ENCODE measurements around the gene NCKAP5.
"Not testable (repeated sequence)": the region's sequence is repeated elsewhere in the genome, so short reads cannot be mapped to it uniquely, and the experiment has no call there.

NCKAP5 gene

DNA sequence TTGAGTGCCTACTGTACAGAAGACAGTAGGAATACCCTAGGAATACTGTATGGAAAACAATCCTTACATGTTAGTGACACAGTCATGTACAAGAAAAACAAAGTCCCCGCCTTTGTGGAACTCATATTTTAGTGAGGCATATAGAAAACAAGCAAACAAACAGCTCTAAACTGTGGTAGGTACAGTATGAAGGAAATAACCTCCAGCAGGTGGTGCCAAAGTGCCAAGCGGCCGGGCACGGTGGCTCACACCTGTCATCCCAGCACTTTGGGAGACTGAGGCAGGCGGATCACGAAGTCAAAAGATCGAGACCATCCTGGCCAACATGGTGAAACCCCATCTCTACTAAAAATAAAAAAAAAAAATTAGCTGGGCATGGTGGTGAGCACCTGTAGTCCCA, 48.6 kb downstream of the NCKAP5 start:
- DNase-seq, result not testable (repeated sequence)

- no peak for DNase-seq
These were observed 49.4 kb downstream of the NCKAP5 start for GRCh38 chr2:133518700-133519344.

- DNase-seq, result no peak
These were observed 50.4 kb downstream of the NCKAP5 start for GRCh38 chr2:133517876-133518275.

DNA sequence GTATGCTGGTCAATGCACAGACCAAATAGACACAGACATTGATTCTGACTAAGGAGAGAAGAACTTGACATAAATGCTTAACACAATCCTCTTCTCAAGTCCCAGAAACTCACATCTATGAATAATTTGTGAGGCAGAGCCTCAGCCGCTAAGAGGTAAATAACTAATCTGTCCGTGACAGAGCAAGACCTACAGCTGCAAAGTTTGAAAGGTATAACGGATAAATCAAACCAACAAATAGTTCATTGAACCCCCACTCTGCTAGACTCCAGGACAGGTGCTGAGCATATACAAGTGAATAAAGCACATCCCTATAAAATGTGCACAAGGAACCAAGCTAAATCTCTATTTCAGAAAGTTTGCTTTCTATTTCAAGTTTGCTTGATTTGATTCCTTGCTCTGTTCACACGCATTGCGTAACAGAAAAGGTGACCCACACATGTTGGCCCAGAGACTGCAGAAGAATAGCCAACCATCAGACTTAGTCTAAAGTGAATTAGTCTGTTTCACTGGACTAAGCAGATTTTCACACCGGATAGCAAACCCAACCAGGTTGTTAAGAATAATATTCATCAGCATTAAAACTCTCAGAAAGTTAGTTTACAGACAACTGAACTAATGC, 51.7 kb downstream of the NCKAP5 start:
- DNase-seq, result no peak

- DNase-seq, result no peak
These were observed 53.0 kb downstream of the NCKAP5 start for GRCh38 chr2:133515271-133515670.

DNA sequence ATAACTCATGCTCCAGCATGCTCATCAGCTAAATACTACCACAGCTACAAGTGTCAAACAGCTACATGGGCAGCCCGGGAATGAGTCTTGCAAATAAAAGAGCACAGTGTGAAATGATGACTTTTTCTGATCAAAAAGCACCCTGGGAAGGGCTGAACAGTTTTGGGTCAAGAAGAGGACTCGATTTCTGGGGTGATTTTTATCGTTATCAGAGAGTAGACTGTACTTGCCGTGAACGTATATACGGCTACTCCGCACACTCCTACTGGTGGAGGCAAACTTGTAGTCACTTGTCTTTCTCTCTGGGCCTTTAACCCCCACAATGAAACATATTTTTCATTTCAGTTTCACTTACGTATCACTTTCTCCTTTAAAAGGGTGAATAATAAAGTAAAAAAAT, 54.4 kb downstream of the NCKAP5 start:
- DNase-seq, result no peak

- DNase-seq, result no peak
These were observed 56.1 kb downstream of the NCKAP5 start for GRCh38 chr2:133512121-133512520.

- no peak for DNase-seq
These were observed 56.6 kb downstream of the NCKAP5 start for GRCh38 chr2:133511679-133512078.

DNA sequence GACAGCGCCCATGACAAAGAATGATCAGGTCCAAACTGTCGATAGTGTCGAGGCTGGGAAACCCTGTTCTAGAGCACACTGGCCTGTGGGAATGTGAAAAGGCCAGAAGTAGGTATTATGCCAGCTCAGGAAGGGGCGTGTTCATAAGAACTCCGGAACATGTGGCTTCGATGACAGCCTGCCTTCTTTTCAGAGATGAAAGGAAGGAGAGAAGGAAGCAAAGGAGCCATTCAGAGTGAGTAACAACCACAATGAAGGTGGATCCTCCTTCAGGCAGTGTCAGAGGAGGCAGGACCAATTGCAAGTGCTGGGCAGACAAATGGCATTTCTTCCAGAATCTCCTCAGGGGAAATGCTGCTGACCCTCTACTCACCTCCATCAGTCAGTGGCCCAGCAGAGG, 58.5 kb downstream of the NCKAP5 start:
- no peak for DNase-seq

DNA sequence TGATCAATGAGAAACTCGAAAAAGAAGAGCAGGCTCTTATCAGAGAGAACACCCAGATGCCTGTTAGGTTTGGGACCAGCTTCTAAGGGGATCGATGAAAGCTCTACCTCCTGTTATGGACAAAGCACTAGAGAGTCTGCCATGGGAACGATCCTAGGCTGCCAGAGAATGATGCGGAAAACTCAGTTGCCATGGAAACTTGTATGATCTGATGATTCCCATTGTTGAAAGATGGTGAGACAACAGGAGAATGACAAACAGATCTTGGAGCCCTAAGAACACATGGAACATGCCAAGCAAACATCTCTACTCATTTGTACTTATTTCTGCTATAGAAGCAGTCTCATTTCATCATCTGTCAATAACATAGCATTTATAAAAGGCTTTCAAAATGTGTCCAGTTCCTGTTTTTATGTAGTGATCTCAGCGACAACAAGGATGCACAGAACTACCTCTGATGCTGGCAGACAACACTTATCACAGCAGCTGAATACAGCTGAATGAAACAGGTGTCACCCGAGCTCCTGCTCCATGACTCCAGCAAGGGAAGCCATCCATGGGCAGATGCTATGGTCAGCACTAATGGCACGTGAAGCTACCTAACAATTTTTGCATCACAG, 59.6 kb downstream of the NCKAP5 start:
- no peak for DNase-seq

GRCh38 chr2:133506996-133507395, 61.3 kb downstream of the NCKAP5 start:
- no peak for DNase-seq

GRCh38 chr2:133504566-133505505, 63.4 kb downstream of the NCKAP5 start:
- DNase-seq, result no peak

DNA sequence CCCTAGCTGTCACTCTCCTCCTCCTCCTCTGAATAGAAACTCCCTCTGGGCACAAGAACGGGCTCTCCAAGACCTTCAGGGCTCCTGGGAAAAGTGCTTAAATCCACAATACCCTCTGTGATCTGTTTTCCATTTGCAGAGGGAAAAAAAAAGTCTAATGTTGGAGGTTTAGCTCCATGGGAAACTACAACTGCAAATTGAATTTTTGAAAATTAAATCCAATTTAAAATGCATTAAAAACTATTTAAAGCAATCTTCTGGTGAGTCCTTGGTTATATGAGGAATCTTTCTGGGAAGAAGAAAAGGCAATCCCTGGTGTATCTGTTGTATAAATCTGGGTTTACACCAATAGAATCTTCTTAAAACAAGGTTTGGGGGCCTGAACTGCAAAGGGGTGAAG, 64.3 kb downstream of the NCKAP5 start:
- no peak for DNase-seq

DNA sequence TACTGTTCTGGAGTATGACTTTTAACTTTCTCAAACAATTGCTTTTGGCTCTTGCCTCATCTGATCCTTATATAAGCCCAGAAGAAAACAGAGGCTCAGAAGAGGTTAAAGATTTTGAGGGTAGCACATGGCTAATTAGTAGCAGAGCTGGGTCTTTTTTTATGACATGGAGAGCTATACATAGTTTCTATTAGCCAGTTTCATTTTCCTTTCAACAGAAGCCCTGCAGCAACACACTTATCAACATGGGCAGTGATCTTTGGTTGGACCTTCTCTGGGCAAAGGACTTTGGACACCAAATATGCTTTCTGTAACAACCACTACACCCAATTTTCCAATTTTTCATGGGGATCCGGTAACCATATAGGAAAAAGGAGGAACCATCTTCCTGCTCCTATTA, 64.9 kb downstream of the NCKAP5 start:
- no peak for DNase-seq

DNA sequence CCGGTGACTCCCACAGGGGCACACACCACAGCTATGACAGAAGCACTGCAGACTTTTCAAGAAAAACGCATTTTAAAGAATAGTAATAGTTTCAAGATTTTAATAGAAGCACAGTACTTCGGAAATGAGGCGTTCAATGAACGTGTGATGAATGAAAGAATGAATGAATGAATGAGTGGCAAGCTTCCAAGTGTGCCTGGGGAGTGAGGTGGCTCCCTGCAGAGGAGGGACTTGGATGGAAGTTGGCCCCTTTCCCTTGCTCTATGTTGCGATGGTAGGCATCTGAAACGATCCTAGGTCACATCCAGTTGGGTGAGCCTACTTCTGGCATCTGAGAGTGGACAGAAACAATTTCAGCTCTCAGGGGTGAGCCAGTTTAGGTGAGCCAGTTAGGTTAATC, 65.6 kb downstream of the NCKAP5 start:
- DNase-seq, result no peak

- no peak for DNase-seq
These were observed 67.3 kb downstream of the NCKAP5 start for GRCh38 chr2:133500917-133501316.

DNA sequence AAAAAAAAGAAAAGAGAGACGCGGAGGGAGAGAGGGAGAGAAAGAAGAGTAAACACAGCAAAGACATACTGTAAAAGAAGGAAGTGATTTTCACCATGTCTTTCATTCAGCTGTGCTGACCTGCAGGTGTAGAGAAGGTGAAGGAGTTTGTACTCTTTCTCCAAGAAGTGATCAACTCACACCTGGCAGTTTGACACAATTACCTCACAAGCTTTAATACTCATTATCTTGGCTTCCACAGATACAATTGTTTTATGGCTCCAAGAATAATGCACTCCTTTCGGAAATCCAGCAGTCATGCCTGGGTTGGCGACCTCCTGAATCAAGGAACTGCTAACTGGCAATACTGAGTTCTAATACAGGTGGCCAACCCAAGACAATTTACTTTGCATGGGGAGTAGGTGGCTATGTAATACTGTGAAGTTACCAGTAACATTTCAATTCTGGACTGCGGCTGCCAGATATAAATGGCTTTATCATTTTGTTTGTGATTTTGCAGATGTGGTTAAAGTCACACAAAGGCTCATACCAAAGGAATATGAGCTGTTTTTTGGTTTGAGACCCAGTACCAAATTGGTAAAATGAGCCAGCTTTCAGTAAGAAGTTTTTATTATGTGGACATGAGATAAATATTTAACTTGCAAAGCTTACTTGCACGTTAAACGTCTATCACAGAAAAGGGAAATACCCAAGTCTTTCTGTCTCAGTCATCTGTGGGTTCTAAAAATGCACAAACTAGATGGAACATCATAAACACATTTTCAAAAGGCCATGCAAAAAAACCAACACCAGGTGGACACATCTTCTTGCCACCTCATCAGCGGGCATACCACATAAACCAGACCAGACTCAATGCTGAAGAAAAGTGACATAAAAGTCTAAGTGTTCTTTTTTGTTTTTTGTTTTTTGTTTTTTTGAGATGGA, 69.3 kb downstream of the NCKAP5 start:
- DNase-seq, result no peak

GRCh38 chr2:133497951-133498565, 70.2 kb downstream of the NCKAP5 start:
- no peak for DNase-seq

- DNase-seq, result no peak
These were observed 70.9 kb downstream of the NCKAP5 start for GRCh38 chr2:133497270-133497893.

DNA sequence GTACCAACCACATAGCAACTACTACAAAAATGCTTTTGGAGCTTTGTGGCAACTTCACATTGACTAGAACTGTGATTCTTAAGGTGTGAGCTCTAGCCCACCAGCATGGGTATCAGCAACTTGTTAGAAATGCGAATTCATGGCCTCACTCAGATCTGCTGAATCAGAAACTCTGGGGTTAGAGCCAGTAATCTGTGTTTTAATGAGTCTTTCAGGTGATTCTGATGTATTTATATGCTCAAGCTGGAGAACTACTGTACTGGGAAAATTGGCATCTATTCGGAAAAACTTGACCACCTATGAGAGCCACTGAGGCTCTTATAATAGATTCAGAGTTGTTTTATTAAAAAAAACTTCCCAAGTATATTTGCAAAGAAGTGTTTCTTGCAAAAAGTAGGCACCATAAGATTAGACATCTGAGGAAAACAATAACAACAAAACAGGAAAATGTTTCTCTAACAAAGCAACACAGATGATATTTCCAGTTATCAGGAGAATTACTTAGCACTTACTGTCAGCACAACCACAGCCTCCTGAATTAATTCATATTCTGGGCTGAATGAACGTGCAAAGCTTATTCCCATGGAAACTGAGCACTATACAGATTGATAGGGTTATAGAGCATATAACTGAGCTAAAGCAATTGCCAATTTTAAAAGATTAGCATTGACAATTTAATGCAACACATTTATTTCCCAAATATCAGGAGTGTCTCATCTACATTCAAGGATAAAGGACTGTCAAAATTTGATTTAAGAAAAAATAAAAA, 71.6 kb downstream of the NCKAP5 start:
- DNase-seq, result no peak

- no peak for DNase-seq
These were observed 73.0 kb downstream of the NCKAP5 start for GRCh38 chr2:133495226-133495625.
